GM12878 (cell line): Measurements from ENCODE around the gene ADGRV1. TPM values are rescaled to one million over a fixed set of nuclear protein-coding genes. Genes with fewer than 3 reads are reported as not detected.
"Not testable (repeated sequence)": the region's sequence is repeated elsewhere in the genome, so short reads cannot be mapped to it uniquely, and the experiment has no call there.

Source experiments
- ATAC-seq: fragments of 200-7000 bp; cut with Tn5 transposase; 3 replicates; pipeline ENCODE4 v1.9.1; 2020; ENCODE audit warnings: mild to moderate bottlenecking, moderate library complexity
- BruUV-seq: library from RNA; stranded (reverse); fragments of 400-500 nt; replicated peaks from 2 replicates; lab custom pipeline; 2021; lab: Mats Ljungman, UMichigan
- CTCF ChIA-PET: fragments of 300-600 bp; sonication (Branson Sonifier 250); formaldehyde crosslinking; extraction: SDS; loops from one replicate; lab custom pipeline; 2021; ENCODE audit warnings: inconsistent platforms; lab: Yijun Ruan, JAX
- POLR2A ChIA-PET: fragments of 350-600 bp; formaldehyde crosslinking; extraction: SDS; loops from one replicate; lab custom pipeline; 2021; ENCODE audit warnings: inconsistent platforms; lab: Charles Lee
- RAD21 ChIA-PET: fragments of 300-600 bp; sonication (Branson Sonifier 250); formaldehyde crosslinking; loops from one replicate; lab custom pipeline; 2023; ENCODE audit warnings: antibody characterized with exemption; ENCODE audit not compliant: unreplicated experiment; lab: Charles Lee
- SMC1A ChIA-PET: fragments of 300-600 bp; sonication (Branson Sonifier 250); formaldehyde crosslinking; loops from one replicate; lab custom pipeline; 2023; ENCODE audit not compliant: unreplicated experiment, uncharacterized antibody; lab: Charles Lee
- DNase-seq: peaks from one replicate; pipeline ENCODE4 v3.0.0-alpha.2; 2011; ENCODE audit warnings: low read depth, low spot score
- FAIRE-seq: peaks from 3 replicates; lab custom pipeline; 2011; peaks lifted over from hg19 to GRCh38; lab: Jason Lieb, UNC
- H2AFZ ChIP-seq: 2 replicates; pipeline ENCODE4 v1.6.0; 2011; ENCODE audit warnings: low read depth, low read length, control low read depth; ENCODE audit not compliant: control insufficient read depth
- H3K27ac ChIP-seq: 2 replicates; pipeline ENCODE4 v1.5.1; 2011; ENCODE audit warnings: control low read depth; ENCODE audit not compliant: control insufficient read depth, insufficient read depth
- H3K27me3 ChIP-seq, 2 experiments: replicated peaks in 1 of 2; 2 replicates each; pipeline versions ENCODE4 v1.6.0 to v1.6.1; 2011; ENCODE audit warnings: low read length in 1 of 2; ENCODE audit not compliant: control insufficient read depth in 2 of 2, insufficient read depth in 2 of 2
- H3K36me3 ChIP-seq, 2 experiments: 2 replicates each; pipeline ENCODE4 v1.5.1; 2011; ENCODE audit warnings: low read length in 1 of 2; ENCODE audit not compliant: control insufficient read depth in 2 of 2, insufficient read depth in 2 of 2
- H3K4me1 ChIP-seq: 2 replicates; pipeline ENCODE4 v1.6.1; 2011; ENCODE audit warnings: mild to moderate bottlenecking, low read length, moderate library complexity, mixed read lengths; ENCODE audit not compliant: control insufficient read depth, insufficient read depth
- H3K4me2 ChIP-seq: 2 replicates; pipeline ENCODE4 v1.6.0; 2011; ENCODE audit warnings: control low read depth; ENCODE audit not compliant: control insufficient read depth, insufficient read depth
- H3K4me3 ChIP-seq: fragments of 200-600 bp; sonication (generic); 2 replicates; pipeline ENCODE4 v1.5.1; 2016
- H3K79me2 ChIP-seq: 2 replicates; pipeline ENCODE4 v1.6.0; 2011; ENCODE audit warnings: low read length; ENCODE audit not compliant: control insufficient read depth, insufficient read depth
- H3K9ac ChIP-seq: 2 replicates; pipeline ENCODE4 v1.8.0; 2011; ENCODE audit warnings: low read length, control low read depth, mixed read lengths; ENCODE audit not compliant: control insufficient read depth, insufficient read depth
- H3K9me3 ChIP-seq: replicated peaks from 3 replicates; pipeline ENCODE4 v1.5.1; 2011; ENCODE audit warnings: mild to moderate bottlenecking, low read length; ENCODE audit not compliant: control insufficient read depth, insufficient read depth
- H4K20me1 ChIP-seq: 2 replicates; pipeline ENCODE4 v1.6.0; 2011; ENCODE audit not compliant: control insufficient read depth, insufficient read depth
- BACH1 ChIP-seq: fragments of 450-650 bp; IDR thresholded peaks from 2 replicates; pipeline ENCODE4 v1.6.1; 2017; ENCODE audit warnings: mild to moderate bottlenecking, borderline replicate concordance
- E2F4 ChIP-seq: IDR thresholded peaks from 2 replicates; pipeline ENCODE4 v1.6.1; 2012; ENCODE audit warnings: low read depth, low read length, improper control_type of control experiment
- EED ChIP-seq: sonication (generic); IDR thresholded peaks from 2 replicates; pipeline ENCODE4 v1.6.1; 2016; ENCODE audit warnings: antibody characterized with exemption, low read depth
- NFYA ChIP-seq: IDR thresholded peaks from 2 replicates; pipeline ENCODE4 v1.6.1; 2011; ENCODE audit warnings: low read depth, mild to moderate bottlenecking, low read length, improper control_type of control experiment, borderline replicate concordance
- RB1 ChIP-seq: fragments of 450-650 bp; formaldehyde crosslinking; IDR thresholded peaks from 2 replicates; pipeline ENCODE4 v1.6.1; 2017; ENCODE audit warnings: mild to moderate bottlenecking, borderline replicate concordance
- ZBTB11 ChIP-seq: fragments of 450-650 bp; formaldehyde crosslinking; IDR thresholded peaks from 2 replicates; pipeline ENCODE4 v1.5.0; 2022; ENCODE audit warnings: mild to moderate bottlenecking, missing genetic modification characterization
- WGBS: methylation state at CpG from one replicate; pipeline ENCODE4 v1.1.6; 2016; ENCODE audit warnings: low lambda C conversion rate; ENCODE audit not compliant: insufficient replicate concordance, insufficient coverage; ENCODE audit errors: missing lambda C conversion rate; 5-methylcytosine and 5-hydroxymethylcytosine counted together
- in situ Hi-C: fragments of 300-500 bp; cut with MboI; formaldehyde crosslinking; loops from 9 replicates; pipeline ENCODE4 v1.14.3; 2018; ENCODE audit warnings: mixed read lengths
- intact Hi-C: fragments of 100-400 bp; cut with micrococcal nuclease; formaldehyde crosslinking; loops from one replicate; pipeline ENCODE4 v1.14.2; 2022; ENCODE audit not compliant: unreplicated experiment
- polyA plus RNA-seq, 11 experiments: library from polyadenylated mRNA; depleted of rRNA in 4 of 11; unstranded in 6 of 11; stranded (reverse) in 5 of 11; fragments of >200 nt; fragmentation: Nextera tagmentation in 4 of 11; fragmentation: Illumina TruSeq in 1 of 11; extraction: Ambion mirVana in 4 of 11; extraction: Trizol in 1 of 11; gene quantifications; 1 replicate in 1 of 11; 2 replicates in 10 of 11; pipeline versions ENCODE4 v1.2.1 to v1.2.3, GENCODE V29; 2011 to 2016; ENCODE audit warnings: inconsistent platforms in 2 of 11, missing spikeins in 2 of 11, low read depth in 1 of 11
- total RNA-seq, 4 experiments: library from RNA; depleted of rRNA in 3 of 4; stranded (reverse); fragments of >200 nt in 3 of 4; fragmentation: Illumina TruSeq in 1 of 4; extraction: Trizol in 1 of 4; gene quantifications; 2 replicates each; pipeline versions ENCODE4 v1.2.1 to v1.2.3, GENCODE V29; 2013 to 2021

The ADGRV1 gene
- total and polyA plus RNA-seq, 10 of the 15 experiments (the other 5 are each of a cell fraction or from before 2014, with no cell fraction given): 0.04 to 8.1 (median 0.16) TPM; not detected in 1

DNA sequence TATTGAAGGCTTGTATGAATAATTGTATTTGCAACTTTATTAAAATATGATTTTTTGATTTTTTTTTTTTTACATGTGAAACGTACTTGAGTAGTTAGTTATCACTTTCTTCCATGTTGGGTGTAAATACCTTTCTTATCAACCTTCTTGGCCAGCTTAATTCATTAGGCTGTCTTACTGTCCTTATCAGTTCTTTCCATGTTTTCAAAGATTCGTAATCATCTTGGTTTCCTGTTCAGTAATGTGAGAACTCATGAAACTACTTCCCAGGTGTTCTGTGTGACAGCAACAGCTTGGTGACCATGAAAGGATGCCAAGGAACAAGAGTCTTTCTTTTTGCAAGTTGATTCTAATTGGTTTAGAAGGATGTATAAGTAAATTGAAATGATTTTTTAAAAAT lies 100.0 kb downstream of the ADGRV1 start (continued):
- TF ChIP-seq ZBTB11 (CRISPR knock-in tag): no peak
- no peak for TF ChIP-seq BACH1
- no peak for TF ChIP-seq E2F4
- TF ChIP-seq EED: no peak
- TF ChIP-seq RB1: no peak
- TF ChIP-seq NFYA: no peak

GRCh38 chr5:90668079-90668565 lies 109.5 kb downstream of the ADGRV1 start:
- H3K36me3 ChIP-seq, BruUV-seq, H3K9ac ChIP-seq, H3K4me1 ChIP-seq, POLR2A ChIA-PET, FAIRE-seq, H3K27ac ChIP-seq, intact Hi-C loops, H3K4me3 ChIP-seq, ATAC-seq, H3K4me2 ChIP-seq, DNase-seq, H3K9me3 ChIP-seq, H4K20me1 ChIP-seq, SMC1A ChIA-PET, RAD21 ChIA-PET, H2AFZ ChIP-seq, H3K27me3 ChIP-seq, in situ Hi-C loops, H3K79me2 ChIP-seq: not testable (repeated sequence)
- WGBS: 78% methylated on average over 21 of the region's 21 CpGs
- CTCF ChIA-PET: interaction anchor here (1.1 kb wide), 1 partner anchor 115 kb away, joined by 3 read pairs; no protein-coding TSS in a partner anchor
